H1 (cell line): Measurements from ENCODE around the gene KCP. TPM values are rescaled to one million over a fixed set of nuclear protein-coding genes. Genes with fewer than 3 reads are reported as not detected.

Experiments
- polyA plus RNA-seq, 7 experiments: library from polyadenylated mRNA; depleted of rRNA in 3 of 7; stranded (reverse) in 5 of 7; unstranded in 2 of 7; fragments of >200 nt in 5 of 7; fragments of 200-250 nt in 2 of 7; gene quantifications; 1 replicate in 5 of 7; 2 replicates in 1 of 7; 4 replicates in 1 of 7; pipeline versions ENCODE4 v1.2.1 to v1.2.3, GENCODE V29; 2011 to 2013; ENCODE audit warnings: missing spikeins in 2 of 7, mixed read lengths in 2 of 7
- total RNA-seq: library from RNA; stranded (reverse); fragmentation: NEBNext Ultra II Directional; extraction: Animal tissue kit (Norgen Biotek cat#: 25700); gene quantifications from 2 replicates; pipeline ENCODE4 v1.2.1, GENCODE V29; 2021
- TF ChIP-seq, protein P1 (sequence below), 3 experiments: IDR thresholded peaks; 1 replicate in 2 of 3; 2 replicates in 1 of 3; pipeline versions ENCODE4 v1.5.1 to v1.6.1; 2011; ENCODE audit warnings: low read length in 3 of 3, mild to moderate bottlenecking in 3 of 3, inconsistent platforms in 2 of 3, low read depth in 1 of 3, moderate library complexity in 1 of 3; ENCODE audit not compliant: insufficient read depth in 1 of 3; ENCODE audit errors: control extremely low read depth in 1 of 3

The KCP gene
- total and polyA plus RNA-seq, 2 of the 8 experiments (the other 6 are each of a cell fraction or from before 2014, with no cell fraction given): 1.3 to 2.0 TPM

DNA sequence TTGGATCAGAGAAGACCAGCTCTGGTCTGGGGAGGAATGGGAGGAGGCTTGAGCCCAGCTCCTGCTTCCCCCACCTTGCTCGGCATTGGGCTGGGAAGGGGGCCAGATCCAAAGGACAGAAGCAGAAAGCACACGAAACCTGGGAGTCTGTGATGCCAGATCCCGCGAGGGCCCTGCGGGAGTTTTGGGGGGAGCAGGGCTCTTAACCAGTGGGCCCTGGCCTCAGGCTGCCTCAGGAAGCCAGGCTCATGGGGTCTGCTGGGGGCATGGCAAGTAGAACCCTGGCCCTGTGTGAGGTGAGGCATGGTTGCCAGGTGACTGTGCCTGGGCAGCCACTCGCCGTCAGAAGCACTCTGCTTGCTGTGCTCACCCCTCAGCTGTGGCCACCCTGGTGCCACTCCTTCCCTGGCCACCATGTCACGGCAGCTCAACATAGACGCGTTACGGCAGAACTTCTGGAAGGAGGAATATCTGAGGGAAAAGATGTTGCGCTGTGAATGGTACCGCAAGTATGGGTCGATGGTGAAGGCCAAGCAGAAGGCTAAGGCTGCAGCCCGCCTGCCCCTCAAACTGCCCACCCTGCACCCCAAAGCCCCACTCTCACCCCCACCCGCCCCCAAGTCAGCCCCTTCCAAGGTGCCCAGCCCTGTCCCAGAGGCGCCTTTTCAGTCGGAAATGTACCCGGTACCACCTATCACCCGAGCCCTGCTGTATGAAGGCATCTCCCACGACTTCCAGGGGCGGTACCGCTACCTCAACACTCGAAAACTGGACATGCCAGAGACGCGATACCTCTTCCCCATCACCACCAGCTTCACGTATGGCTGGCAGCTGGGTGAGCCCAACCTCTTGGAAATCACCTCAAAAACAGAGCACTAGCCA, 44.3 kb downstream of the KCP start (continued):
- TF ChIP-seq, protein P1, sequence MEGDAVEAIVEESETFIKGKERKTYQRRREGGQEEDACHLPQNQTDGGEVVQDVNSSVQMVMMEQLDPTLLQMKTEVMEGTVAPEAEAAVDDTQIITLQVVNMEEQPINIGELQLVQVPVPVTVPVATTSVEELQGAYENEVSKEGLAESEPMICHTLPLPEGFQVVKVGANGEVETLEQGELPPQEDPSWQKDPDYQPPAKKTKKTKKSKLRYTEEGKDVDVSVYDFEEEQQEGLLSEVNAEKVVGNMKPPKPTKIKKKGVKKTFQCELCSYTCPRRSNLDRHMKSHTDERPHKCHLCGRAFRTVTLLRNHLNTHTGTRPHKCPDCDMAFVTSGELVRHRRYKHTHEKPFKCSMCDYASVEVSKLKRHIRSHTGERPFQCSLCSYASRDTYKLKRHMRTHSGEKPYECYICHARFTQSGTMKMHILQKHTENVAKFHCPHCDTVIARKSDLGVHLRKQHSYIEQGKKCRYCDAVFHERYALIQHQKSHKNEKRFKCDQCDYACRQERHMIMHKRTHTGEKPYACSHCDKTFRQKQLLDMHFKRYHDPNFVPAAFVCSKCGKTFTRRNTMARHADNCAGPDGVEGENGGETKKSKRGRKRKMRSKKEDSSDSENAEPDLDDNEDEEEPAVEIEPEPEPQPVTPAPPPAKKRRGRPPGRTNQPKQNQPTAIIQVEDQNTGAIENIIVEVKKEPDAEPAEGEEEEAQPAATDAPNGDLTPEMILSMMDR (IDR thresholded peaks at IDR 0.05; ENCODE audit: control extremely low read depth in 1 of 3, insufficient read depth in 1 of 3, low read depth in 1 of 3, low read length in 3 of 3): no peak
